NCI-H2107 treated with DMSO at 0.1 percent for 48 hours (cell line): ENCODE measurements around the gene CNST.
"Not testable (repeated sequence)": the region's sequence is repeated elsewhere in the genome, so short reads cannot be mapped to it uniquely, and the experiment has no call there.

Experiments
- DNase-seq: peaks from one replicate; lab custom pipeline; 2025; ENCODE audit not compliant: unreplicated experiment; lab: John Stamatoyannopoulos, UW

CNST gene

DNA sequence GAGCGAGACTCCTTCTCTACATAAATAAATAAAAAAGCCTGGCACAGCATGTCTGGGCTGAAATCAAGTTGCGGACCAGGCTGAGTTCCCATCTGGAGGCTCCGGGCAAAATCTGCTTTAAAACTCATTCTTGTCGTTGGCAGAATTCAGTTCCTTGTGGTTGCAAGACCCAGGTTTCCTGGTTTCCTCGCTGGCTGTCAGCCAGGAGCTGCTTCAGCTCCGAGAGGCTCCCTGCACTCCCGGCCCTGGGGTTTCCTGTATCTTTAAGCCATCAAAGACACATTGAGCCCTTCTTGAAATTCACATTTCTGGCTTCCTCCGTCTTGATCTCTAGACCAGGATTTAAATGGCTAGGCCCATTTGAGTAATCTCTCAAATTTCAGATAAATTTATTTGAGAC, 137.3 kb downstream of the CNST start:
- no peak for DNase-seq

DNA sequence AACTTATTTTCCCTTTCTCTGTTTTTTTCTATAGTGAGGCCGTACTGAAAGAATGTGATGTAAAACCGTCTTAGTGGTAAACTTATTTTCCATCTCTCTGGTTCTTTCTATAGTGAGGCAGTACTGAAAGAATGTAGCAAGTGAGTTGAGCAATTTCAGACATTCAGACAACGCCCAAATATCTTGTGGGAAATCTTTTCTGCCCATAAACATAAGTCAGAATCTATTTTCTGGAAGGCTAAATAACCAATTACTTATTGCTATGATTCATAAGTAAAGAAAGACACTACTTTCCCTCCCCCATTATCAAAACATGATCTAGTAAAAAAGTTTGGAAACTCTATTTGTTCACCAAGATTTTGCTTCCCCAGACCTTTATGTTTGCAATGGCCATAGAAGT, 139.1 kb downstream of the CNST start:
- no peak for DNase-seq

DNA sequence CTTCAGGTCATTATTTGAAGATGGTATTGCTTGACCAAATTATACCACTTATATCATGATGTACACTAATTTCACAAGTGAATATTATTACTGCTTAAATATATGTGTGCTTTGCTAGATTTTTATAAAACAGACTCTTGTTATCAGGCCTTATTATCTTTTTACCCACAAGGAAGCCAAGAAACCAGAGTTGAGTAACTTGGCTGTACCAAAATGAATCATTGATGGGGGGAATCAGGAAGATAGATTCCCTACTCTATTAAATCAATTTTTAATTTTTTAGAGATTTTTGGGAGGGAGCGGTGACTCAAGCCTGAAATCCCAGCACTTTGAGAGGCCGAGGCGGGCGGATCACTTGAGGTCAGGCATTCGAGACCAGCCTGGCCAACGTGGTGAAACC, 141.9 kb downstream of the CNST start:
- DNase-seq = no peak

DNA sequence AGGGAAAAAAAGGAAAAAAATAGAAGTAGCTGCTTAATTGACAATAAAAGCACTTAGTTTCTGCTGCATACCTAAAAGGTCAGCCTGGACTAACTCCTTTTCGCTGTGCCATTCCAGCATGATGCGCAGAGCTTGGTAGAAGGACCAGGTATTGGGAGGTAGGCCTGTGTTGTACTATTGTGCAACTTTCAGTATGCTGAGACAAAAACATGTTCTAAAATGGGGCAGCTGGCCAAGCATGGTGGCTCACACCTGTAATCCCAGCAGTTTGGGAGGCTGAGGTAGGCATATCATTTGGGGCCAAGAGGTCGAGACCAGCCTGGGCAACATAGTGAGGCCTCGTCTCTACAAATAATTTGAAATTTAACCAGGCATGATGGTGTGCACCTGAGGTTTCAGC, 142.9 kb downstream of the CNST start:
- DNase-seq = no peak

DNA sequence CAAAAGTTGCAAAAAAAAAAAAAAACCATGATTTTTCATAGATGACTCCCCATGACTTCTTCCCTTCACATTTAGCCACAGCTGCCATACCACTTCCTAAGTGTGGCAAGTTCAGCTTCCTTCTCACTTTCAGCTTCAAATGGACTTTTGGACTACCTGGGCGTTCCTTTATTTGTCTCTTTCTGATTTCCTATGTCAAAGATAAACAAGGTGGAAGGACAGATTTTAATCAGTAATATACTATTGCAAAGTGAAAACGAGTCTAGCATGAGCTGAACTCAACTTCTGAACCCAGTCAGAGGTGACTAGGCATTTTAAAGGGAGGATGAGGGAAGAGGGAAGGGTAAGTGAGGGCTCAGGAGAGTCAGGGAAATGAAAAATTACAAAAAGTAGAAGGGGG, 143.6 kb downstream of the CNST start:
- DNase-seq = no peak

DNA sequence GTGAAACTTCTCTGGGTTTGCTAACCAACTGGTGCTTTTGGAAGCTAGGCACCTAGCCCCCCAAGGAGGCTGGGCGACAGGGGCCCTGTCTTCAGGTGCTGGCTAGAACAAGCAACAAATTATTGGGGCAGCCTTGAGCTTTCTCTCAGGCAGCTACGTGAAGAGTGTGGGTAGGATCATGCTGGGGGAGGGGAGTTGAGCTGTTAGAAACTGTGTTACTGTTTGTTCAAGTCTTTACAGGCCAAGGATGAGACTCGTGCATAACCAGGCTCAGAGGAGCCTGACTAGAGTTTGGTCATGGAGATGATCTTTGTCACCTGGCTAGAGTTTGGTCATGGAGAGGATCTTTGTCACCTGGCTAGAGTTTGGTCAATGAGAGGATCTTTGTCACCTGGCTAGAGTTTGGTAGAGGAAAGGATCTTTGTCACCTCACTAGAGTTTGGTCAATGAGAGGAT, 145.3 kb downstream of the CNST start:
- DNase-seq = no peak

DNA sequence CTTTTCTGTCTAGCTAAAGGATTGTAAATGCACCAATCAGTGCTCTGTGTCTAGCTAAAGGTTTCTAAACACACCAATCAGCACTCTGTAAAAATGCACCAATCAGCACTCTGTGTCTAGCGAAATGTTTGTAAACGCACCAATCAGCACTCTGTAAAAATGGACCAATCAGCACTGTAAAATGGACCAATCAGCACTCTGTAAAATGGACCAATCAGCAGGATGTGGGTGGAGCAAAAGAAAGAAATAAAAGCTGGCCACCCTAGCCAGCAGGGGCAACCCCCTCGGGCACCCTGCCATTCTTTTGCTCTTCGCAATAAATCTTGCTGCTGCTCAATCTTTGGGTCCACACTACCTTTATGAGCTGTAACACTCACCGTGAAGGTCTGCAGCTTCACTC, 146.2 kb downstream of the CNST start:
- DNase-seq = not testable (repeated sequence)
